GM12878 (cell line): ENCODE measurements around the gene SETD2. TPM values are rescaled to one million over a fixed set of nuclear protein-coding genes. Genes with fewer than 3 reads are reported as not detected.
A peak's percentile ranks its signal among the peaks of the same experiment; 100 is the strongest.

Experiments
- BMI1 ChIP-seq: fragments of 450-650 bp; IDR thresholded peaks from 2 replicates; pipeline ENCODE4 v1.6.1; 2016; ENCODE audit warnings: mild to moderate bottlenecking, moderate library complexity, borderline replicate concordance
- EP300 ChIP-seq, 2 experiments: fragments of 150-350 bp in 1 of 2; IDR thresholded peaks; 2 replicates each; pipeline ENCODE4 v1.6.1; 2011 to 2012; ENCODE audit warnings: low read depth in 2 of 2, low read length in 2 of 2, borderline replicate concordance in 1 of 2, improper control_type of control experiment in 1 of 2, inconsistent platforms in 1 of 2; ENCODE audit not compliant: control insufficient read depth in 1 of 2
- IKZF1 ChIP-seq: fragments of 450-650 bp; conservative IDR thresholded peaks from 2 replicates; pipeline ENCODE4 v1.6.1; 2017; ENCODE audit warnings: antibody characterized with exemption, mild to moderate bottlenecking
- MTA2 ChIP-seq: fragments of 450-650 bp; IDR thresholded peaks from 2 replicates; pipeline ENCODE4 v1.6.1; 2016; ENCODE audit warnings: low read depth, mild to moderate bottlenecking, moderate library complexity
- MXI1 ChIP-seq: fragments of 150-350 bp; IDR thresholded peaks from 2 replicates; pipeline ENCODE4 v1.6.1; 2011; ENCODE audit warnings: low read depth, mild to moderate bottlenecking, inconsistent platforms, low read length, improper control_type of control experiment
- NFYA ChIP-seq: IDR thresholded peaks from 2 replicates; pipeline ENCODE4 v1.6.1; 2011; ENCODE audit warnings: low read depth, mild to moderate bottlenecking, low read length, improper control_type of control experiment, borderline replicate concordance
- PML ChIP-seq: IDR thresholded peaks from 2 replicates; pipeline ENCODE4 v1.6.1; 2012; ENCODE audit warnings: low read length, inconsistent platforms
- REST ChIP-seq: IDR thresholded peaks from 2 replicates; pipeline ENCODE4 v1.6.1; 2012; ENCODE audit warnings: mild to moderate bottlenecking, low read depth, low read length
- TAF1 ChIP-seq: IDR thresholded peaks from 2 replicates; pipeline ENCODE4 v1.6.1; 2011; ENCODE audit warnings: mild to moderate bottlenecking, low read depth, low read length, borderline replicate concordance
- WRNIP1 ChIP-seq: IDR thresholded peaks from 2 replicates; pipeline ENCODE4 v1.6.1; 2011; ENCODE audit warnings: low read depth, low read length, improper control_type of control experiment, borderline replicate concordance
- ZBED1 ChIP-seq: IDR thresholded peaks from 2 replicates; pipeline ENCODE4 v1.6.1; 2016; ENCODE audit warnings: borderline replicate concordance
- ZNF592 ChIP-seq: fragments of 450-650 bp; IDR thresholded peaks from 2 replicates; pipeline ENCODE4 v1.6.1; 2017; ENCODE audit warnings: mild to moderate bottlenecking, moderate library complexity
- ZNF687 ChIP-seq: fragments of 450-650 bp; IDR thresholded peaks from 2 replicates; pipeline ENCODE4 v1.6.1; 2017; ENCODE audit warnings: mild to moderate bottlenecking, moderate library complexity
- polyA plus RNA-seq, 11 experiments: library from polyadenylated mRNA; depleted of rRNA in 4 of 11; unstranded in 6 of 11; stranded (reverse) in 5 of 11; fragments of >200 nt; fragmentation: Nextera tagmentation in 4 of 11; fragmentation: Illumina TruSeq in 1 of 11; extraction: Ambion mirVana in 4 of 11; extraction: Trizol in 1 of 11; gene quantifications; 1 replicate in 1 of 11; 2 replicates in 10 of 11; pipeline versions ENCODE4 v1.2.1 to v1.2.3, GENCODE V29; 2011 to 2016; ENCODE audit warnings: inconsistent platforms in 2 of 11, missing spikeins in 2 of 11, low read depth in 1 of 11
- total RNA-seq, 4 experiments: library from RNA; depleted of rRNA in 3 of 4; stranded (reverse); fragments of >200 nt in 3 of 4; fragmentation: Illumina TruSeq in 1 of 4; extraction: Trizol in 1 of 4; gene quantifications; 2 replicates each; pipeline versions ENCODE4 v1.2.1 to v1.2.3, GENCODE V29; 2013 to 2021

Gene SETD2
- total and polyA plus RNA-seq, 10 of the 15 experiments (the other 5 are each of a cell fraction or from before 2014, with no cell fraction given): 8.4 to 44.9 (median 24.5) TPM

GRCh38 chr3:46990573-46991374 is 173.1 kb downstream of the SETD2 start (continued):
- TF ChIP-seq ZNF687 (peak; percentile 84; the same call in 1 of the 2 replicates), PML (no peak), TAF1 (no peak), REST (no peak), ZBED1 (no peak), MTA2 (peak; percentile 64; the same call in 1 of the 2 replicates), EP300 (IDR thresholded peaks at IDR 0.05; ENCODE audit: borderline replicate concordance in 1 of 2, control insufficient read depth in 1 of 2, low read depth in 2 of 2, low read length in 2 of 2) (peak; percentile 57 to 76; a peak in 2 of 4 replicates), BMI1 (peak; percentile 47), WRNIP1 (no peak), ZNF592 (peak; percentile 29; the same call in 1 of the 2 replicates), MXI1 (peak; percentile 24; the same call in 1 of the 2 replicates), IKZF1 (peak; percentile 94), NFYA (no peak)
